Tibial nerve (tissue), 4 donors: ENCODE measurements around the gene ARHGAP33.

ENCODE experiments used
- CTCF ChIP-seq, 5 experiments: fragments of 200-600 bp in 3 of 5; fragments of 450-650 bp in 2 of 5; sonication (generic) in 3 of 5; IDR thresholded peaks; one replicate each; pipeline ENCODE4 v1.5.1; 2016 to 2019; ENCODE audit warnings: antibody characterized with exemption in 5 of 5, mild to moderate bottlenecking in 3 of 5, moderate library complexity in 2 of 5
- EP300 ChIP-seq, 2 donors: sonication (generic); formaldehyde crosslinking; IDR thresholded peaks; one replicate each; pipeline ENCODE4 v1.6.1; 2017; ENCODE audit warnings: antibody characterized with exemption in 2 of 2, mild to moderate bottlenecking in 1 of 2

DNA sequence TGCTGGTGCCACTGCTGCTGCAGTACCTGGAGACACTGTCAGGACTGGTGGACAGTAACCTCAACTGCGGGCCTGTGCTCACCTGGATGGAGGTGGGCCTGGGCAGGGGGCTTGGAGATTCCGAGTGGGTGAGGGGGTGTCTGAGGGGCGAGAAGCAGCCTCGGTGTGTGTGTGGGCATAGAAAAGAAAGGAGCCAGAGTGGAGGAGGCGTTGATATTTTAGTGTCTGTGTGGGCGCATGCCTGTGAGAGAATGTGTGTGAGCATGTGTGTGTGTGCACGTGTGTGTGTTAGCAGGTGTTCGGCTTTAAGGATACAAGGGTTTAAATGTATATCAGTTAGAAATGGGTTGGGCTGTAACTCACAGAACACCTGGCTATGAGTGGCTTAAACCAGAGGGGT is 3.7 kb downstream of the ARHGAP33 start:
- TF ChIP-seq CTCF (IDR thresholded peaks at IDR 0.05) (no peak), EP300 (IDR thresholded peaks at IDR 0.05) (no peak)
